ENCODE data around the gene ALDH3B2.
"Not testable (repeated sequence)": the region's sequence is repeated elsewhere in the genome, so short reads cannot be mapped to it uniquely, and the experiment has no call there.

The ALDH3B2 gene

DNA sequence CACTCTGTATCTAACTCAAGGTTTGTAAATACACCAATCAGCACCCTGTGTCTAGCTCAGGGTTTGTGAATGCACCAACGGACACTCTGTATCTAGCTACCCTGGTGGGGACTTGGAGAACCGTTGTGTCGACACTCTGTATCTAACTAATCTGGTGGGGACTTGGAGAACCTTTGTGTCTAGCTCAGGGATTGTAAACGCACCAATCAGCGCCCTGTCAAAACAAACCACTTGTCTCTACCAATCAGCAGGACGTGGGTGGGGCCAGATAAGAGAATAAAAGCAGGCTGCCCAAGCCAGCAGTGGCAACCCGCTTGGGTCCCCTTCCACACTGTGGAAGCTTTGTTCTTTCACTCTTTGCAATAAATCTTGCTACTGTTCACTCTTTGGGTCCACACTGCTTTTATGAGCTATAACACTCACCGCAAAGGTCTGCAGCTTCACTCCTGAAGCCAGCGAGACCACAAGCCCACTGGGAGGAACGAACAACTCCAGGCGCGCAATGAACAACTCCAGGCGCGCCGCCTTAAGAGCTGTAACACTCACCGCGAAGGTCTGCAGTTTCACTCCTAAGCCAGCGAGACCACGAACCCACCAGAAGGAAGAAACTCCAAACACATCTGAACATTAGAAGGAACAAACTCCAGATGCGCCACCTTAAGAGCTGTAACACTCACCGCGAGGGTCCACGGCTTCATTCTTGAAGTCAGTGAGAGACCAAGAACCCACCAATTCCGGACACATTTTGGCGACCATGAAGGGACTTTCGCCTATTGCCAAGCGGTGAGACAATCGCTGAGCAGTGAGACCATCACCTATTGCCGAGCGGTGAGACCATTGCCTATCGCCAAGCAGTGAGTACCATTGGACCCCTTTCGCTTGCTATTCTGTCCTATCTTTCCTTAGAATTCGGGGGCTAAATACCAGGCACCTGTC is 54.5 kb downstream of the ALDH3B2 start:
- H3K4me1 Mint-ChIP-seq (ENCODE audit: low read depth in 2 of 2), result peaks cover 9 to 11% of the 10 kb centered on the region in 2 donors
- H3K27ac Mint-ChIP-seq; H3K27me3 Mint-ChIP-seq; H3K36me3 Mint-ChIP-seq (ENCODE audit: insufficient read depth); H3K9me3 Mint-ChIP-seq; ATAC-seq (replicated peaks); H3K4me3 Mint-ChIP-seq; DNase-seq: not testable (repeated sequence)

DNA sequence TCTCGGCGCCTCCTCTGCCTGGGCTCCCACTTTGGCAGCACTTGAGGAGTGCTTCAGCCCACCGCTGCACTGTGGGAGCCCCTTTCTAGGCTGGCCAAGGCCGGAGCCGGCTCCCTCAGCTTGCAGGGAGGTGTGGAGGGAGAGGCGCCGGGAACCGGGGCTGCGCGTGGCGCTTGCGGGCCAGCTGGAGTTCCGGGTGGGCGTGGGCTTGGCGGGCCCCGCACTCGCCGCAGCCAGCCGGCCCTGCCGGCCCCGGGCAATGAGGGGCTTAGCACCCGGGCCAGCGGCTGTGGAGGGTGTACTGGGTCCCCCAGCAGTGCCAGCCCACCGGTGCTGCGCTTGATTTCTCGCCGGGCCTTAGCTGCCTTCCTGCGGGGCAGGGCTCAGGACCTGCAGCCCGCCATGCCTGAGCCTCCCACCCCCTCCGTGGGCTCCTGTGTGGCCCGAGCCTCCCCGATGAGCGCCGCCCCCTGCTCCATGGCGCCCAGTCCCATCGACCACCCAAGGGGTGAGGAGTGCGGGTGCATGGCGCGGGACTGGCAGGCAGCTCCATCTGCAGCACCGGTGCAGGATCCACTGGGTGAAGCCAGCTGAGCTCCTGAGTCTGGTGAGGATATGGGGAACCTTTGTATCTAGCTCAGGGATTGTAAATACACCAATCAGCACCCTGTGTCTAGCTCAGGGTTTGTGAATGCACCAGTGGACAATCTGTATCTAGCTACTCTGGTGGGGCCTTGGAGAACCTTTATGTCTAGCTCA is 55.3 kb downstream of the ALDH3B2 start:
- peaks cover 17 to 19% of the 10 kb centered on the region in 2 donors for H3K4me1 Mint-ChIP-seq (ENCODE audit: low read depth in 2 of 2)
- not testable (repeated sequence) for H3K9me3 Mint-ChIP-seq; H3K27me3 Mint-ChIP-seq; H3K36me3 Mint-ChIP-seq (ENCODE audit: insufficient read depth); H3K4me3 Mint-ChIP-seq; ATAC-seq (replicated peaks); H3K27ac Mint-ChIP-seq; DNase-seq

DNA sequence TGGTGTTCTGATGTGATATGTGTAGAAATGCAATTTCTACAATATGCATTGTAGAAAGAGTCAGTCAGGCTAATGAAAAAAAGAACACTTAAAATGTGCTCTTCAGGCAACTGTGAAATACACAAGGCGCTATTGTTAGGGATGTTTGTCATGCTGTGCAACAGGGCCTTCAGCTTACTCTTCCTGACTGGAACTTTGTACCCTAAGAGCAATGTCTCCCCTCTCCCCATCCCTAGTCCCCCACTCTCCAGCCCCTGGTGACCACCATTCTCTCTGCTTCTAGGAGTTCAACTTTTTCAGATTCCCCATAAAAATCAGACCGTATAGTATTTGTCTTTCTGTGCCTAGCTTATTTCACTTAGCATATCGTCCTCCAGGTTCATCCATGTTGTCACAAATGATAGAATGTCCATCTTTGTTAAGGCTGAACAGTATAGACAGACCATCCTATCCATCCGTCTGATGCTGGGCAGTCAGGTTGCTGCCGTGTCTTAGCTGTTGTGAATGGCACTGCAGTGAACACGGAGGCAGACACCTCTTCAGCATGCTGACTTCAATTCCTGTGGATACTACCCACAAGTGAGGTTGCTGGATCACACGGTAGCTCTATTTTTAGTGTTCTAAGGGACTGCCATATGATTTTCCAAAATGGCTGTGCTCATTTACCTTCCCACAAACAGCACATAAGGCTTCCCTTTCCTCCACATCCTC is 57.0 kb downstream of the ALDH3B2 start:
- H3K4me3 Mint-ChIP-seq, result peak overlapping the region; percentile 22 to 64
- ATAC-seq (replicated peaks), result no peak
- no peaks in the 10 kb centered on the region for H3K9me3 Mint-ChIP-seq
- no peaks in the 10 kb centered on the region for H3K27me3 Mint-ChIP-seq
- peak overlapping the region; percentile 44 to 72 for H3K27ac Mint-ChIP-seq
- H3K36me3 Mint-ChIP-seq (ENCODE audit: insufficient read depth), result peaks cover 24% of the 10 kb centered on the region
- no peak for DNase-seq
- H3K4me1 Mint-ChIP-seq (ENCODE audit: low read depth in 2 of 2), result peaks cover 25 to 29% of the 10 kb centered on the region in 2 donors

DNA sequence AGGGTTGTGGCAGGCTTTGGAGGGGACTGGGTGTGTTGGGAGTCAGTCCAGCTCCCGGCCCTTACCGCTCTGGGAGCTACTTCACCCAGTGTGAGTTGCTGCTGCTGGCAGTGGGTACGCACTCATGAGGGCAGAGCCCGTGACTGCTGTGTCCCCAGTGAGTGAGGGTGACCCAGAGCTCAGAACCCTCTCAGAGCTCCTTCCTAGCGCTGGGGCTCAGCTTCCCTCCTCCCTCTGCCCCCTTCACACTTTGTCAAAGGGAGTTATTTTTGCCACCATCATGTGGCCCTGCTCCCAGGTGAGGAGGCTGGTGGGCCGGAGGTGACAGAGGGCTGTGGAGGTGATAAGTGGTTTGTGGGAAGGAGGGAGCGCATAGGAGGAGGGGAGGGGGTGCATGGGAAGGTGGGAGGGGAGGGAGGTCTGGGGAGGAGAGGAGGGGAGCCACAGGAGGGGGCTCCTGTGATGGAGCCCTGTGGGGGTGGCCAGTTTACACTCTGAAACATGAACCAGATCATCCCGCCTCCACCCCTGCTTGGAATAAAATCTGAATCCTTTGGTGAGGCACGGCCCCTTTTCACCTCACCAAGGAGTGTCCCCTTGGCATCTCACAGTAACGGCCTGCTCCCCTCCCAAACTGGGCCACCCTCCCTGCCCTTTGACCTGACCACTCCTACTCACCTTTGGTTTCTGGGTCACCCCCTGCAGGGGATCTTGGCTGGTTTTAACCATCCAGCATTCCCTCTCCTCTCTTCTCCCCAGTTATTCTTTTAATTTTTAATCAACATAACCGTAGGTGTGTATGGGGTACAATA is 57.8 kb downstream of the ALDH3B2 start:
- H3K4me3 Mint-ChIP-seq, result peak overlapping the region; percentile 81 to 85
- peaks cover 26% of the 10 kb centered on the region for H3K36me3 Mint-ChIP-seq (ENCODE audit: insufficient read depth)
- H3K27ac Mint-ChIP-seq, result peak overlapping the region; percentile 44 to 72
- H3K9me3 Mint-ChIP-seq, result no peaks in the 10 kb centered on the region
- no peak for DNase-seq
- no peak for ATAC-seq (replicated peaks)
- H3K27me3 Mint-ChIP-seq, result no peaks in the 10 kb centered on the region
- peaks cover 25 to 30% of the 10 kb centered on the region in 2 donors for H3K4me1 Mint-ChIP-seq (ENCODE audit: low read depth in 2 of 2)

DNA sequence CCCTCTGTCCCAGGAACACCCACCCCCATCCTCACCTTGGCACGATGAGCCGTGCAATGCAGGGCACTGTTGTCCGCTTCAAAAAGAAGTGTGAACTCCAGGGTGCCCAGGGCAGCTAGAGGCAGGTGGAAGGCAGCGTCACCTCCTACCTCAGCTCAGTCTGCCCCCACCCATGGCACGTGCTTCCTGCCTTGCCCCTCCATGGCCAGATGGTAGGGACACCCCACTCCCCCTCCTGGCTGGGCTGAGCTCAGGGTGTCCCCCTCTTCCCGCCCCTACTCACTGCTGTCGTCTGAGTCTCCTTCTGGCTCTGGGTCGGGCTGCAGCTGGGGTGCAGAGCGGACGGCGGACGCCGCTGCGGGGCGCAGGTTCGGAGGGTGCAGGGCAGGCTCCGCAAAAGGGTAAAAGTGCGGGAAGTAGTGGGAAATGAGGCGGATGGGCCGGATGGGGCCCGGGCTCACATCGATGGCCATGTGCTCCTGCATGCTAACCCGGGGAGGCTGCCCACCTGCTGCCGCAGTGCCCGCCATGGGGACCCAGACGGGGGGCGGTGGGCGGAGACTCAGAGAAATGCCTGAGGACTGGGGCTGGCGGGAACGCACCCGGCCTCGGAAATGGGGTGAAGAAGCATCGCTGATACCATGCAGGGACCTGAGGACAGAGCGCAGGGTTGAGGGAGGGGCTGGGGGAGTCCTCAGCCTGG is 58.5 kb downstream of the ALDH3B2 start:
- Mint-ChIP-seq H3K36me3 (ENCODE audit: insufficient read depth) (peaks cover 26% of the 10 kb centered on the region), H3K9me3 (no peaks in the 10 kb centered on the region), H3K27ac (peak overlapping the region; percentile 99), H3K27me3 (no peaks in the 10 kb centered on the region), H3K4me1 (ENCODE audit: low read depth in 2 of 2) (peaks cover 25 to 30% of the 10 kb centered on the region in 2 donors), H3K4me3 (peak overlapping the region; percentile 81 to 85)
- ATAC-seq (replicated peaks) (no peak), DNase-seq (no peak)

DNA sequence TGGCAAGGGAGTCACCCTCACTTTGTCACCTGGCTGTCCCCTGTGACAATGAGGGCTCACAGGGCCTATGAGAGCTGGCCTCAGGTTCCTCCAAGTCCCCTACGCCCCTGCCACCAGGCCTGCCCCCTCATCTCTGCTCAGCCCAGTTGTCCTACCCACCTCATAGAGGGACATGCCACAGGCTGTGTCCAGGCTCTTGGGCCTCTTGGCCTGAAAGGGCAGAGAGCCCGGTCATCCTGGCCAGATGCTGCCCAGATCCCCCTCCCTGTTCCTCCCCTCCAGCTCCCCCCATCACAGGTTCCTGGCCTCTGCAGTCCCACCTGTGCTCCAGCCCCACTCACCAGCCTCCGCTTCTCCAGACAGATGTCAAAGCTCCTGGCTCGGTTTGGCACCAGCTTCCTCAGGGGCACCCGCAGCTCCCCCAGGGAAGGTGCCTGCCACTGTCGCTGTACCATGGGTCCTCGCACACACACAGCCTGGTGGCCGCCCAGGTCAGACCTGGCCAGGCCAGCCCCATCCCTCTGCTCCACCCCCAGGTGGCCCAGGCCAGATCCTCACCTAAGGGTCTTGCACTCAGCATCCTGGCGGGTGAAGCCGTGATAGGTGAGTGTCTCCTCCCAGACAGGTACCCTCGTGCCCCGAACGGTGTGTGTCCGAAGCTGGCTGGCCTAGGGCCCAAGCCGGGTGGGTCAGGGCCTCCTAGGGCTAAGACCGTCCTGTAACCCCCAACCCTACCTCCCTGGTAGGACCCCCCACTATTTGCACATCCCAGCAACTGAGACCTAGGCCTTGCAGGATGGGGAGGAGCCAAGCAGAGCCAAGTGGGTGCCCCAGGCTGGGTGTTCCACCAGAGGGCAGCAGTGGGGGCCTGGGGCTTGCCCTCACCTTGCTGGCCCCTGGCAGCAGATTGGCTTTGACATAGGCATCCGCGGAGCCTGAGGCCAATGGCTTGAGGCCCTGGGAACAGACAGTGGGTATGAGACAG is 59.4 kb downstream of the ALDH3B2 start:
- Mint-ChIP-seq H3K4me3 (peak overlapping the region; percentile 81 to 85), H3K9me3 (no peaks in the 10 kb centered on the region), H3K4me1 (ENCODE audit: low read depth in 2 of 2) (peaks cover 25 to 30% of the 10 kb centered on the region in 2 donors), H3K27me3 (no peaks in the 10 kb centered on the region), H3K27ac (peak overlapping the region; percentile 99), H3K36me3 (ENCODE audit: insufficient read depth) (peaks cover 27% of the 10 kb centered on the region)
- DNase-seq (peak in 2 of 3 experiments; percentile 49 to 54), ATAC-seq (replicated peaks) (no peak)

DNA sequence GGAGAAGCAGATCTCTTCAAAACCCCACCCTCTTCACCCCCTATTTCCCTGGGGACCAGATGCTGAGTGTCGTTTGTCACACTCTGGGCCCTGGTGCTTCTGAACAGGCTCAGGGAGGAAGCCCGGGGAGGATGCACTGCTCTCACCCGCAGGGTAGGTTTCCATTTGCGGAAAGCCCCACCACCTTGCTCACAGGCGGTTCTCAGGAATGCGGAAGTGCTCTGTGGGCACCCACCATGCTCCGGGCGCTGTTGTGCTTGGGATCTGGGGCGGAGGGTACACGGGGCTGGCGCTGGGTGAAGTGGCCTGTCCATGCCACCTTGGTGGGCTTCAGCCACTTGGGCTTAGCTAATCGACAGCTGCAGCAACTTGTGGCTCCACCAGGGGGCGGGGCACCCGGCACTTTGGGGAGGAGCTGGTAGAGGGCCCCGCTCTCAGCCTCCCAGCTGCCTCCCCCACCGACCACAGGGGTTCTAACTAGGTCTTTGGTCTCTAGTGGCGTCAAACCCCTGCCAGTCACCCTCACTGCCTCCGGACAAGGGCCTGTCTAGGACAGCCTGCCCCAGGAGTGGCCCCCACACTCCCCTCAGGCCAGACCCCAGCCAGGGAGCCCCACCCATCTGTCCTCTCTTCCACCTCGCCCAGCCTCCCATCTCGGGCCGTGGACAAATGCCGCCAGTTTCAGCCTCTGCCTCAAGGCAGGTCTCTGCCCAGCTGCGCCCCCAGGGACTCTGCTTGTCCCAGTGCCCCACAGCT is 60.3 kb downstream of the ALDH3B2 start:
- Mint-ChIP-seq H3K4me3 (peak overlapping the region; percentile 81 to 85), H3K36me3 (ENCODE audit: insufficient read depth) (peaks cover 36% of the 10 kb centered on the region), H3K27me3 (no peaks in the 10 kb centered on the region), H3K27ac (peak overlapping the region; percentile 99), H3K9me3 (no peaks in the 10 kb centered on the region), H3K4me1 (ENCODE audit: low read depth in 2 of 2) (peaks cover 25 to 30% of the 10 kb centered on the region in 2 donors)
- DNase-seq (peak; percentile 83 to 85 (median 84)), ATAC-seq (replicated peaks) (peak; percentile 94)

DNA sequence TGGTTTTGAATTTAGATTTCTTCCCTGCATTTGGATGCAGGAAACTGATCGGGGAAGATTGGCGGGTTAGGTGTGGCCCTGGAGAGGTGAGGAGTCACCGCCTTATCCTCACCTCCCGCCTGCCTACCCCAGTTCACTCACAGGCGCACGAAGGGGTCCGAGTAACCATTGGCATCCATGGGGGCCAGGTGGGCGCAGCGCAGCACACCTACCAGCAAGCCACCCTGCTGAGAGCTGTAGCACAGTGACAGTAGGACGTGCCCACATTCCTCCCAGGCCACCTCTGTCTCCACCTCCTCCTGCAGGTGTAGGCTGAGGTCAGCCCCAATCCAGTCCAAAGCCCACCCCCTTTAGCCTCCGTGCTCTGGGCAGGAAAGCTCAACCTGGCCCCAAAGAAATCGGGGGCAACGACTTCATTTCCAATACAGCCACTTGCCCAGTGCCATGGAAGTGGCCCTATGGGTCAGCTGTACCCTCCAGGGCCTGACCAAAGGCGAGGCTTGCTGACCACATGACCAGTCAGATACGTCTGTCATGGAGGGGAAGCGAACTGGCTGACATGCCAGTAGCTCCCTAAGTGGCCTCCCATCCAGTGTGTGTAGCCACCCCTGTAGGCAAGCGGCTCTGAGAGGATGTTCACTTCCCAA is 61.0 kb downstream of the ALDH3B2 start:
- H3K36me3 Mint-ChIP-seq (ENCODE audit: insufficient read depth), result peaks cover 42% of the 10 kb centered on the region
- DNase-seq, result no peak
- no peak for ATAC-seq (replicated peaks)
- H3K27ac Mint-ChIP-seq, result peak overlapping the region; percentile 99
- H3K4me3 Mint-ChIP-seq, result peak overlapping the region; percentile 81 to 85
- no peaks in the 10 kb centered on the region for H3K9me3 Mint-ChIP-seq
- H3K4me1 Mint-ChIP-seq (ENCODE audit: low read depth in 2 of 2), result peaks cover 25 to 30% of the 10 kb centered on the region in 2 donors
- no peaks in the 10 kb centered on the region for H3K27me3 Mint-ChIP-seq

DNA sequence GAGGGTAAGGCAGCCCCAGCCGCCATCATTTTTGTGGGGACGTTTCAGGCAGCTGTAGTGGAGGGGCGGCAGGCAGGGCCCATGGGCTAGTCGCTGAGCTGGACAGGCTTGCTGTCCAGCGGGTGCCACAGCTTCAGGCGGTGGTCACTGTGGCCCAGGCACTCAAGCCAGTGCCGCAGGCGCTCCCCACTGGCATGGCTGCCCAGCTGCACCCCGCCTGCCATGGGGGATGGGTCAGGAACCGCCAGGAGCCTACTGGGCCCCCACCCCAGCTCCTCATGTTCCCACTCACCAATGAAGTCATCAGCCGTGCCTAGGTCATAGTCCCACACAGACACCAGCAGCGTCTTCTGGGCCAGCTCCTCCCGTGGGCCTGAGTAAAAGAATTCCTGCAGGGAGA is 61.7 kb downstream of the ALDH3B2 start:
- no peaks in the 10 kb centered on the region for H3K9me3 Mint-ChIP-seq
- peaks cover 27 to 30% of the 10 kb centered on the region in 2 donors for H3K4me1 Mint-ChIP-seq (ENCODE audit: low read depth in 2 of 2)
- no peak for DNase-seq
- H3K4me3 Mint-ChIP-seq, result peak overlapping the region in 1 of 2 donors; percentile 17
- H3K36me3 Mint-ChIP-seq (ENCODE audit: insufficient read depth), result peaks cover 47% of the 10 kb centered on the region
- H3K27me3 Mint-ChIP-seq, result no peaks in the 10 kb centered on the region
- H3K27ac Mint-ChIP-seq, result peak overlapping the region; percentile 99
- no peak for ATAC-seq (replicated peaks)
